SJSA1 (cell line): ENCODE measurements around the gene PIP4K2A. TPM values are rescaled to one million over a fixed set of nuclear protein-coding genes. Genes with fewer than 3 reads are reported as not detected.
"Not testable (repeated sequence)": the region's sequence is repeated elsewhere in the genome, so short reads cannot be mapped to it uniquely, and the experiment has no call there.

Experiments
- DNase-seq, 2 experiments: peaks; one replicate each; pipeline ENCODE4 v3.0.0-alpha.2; 2015 to 2020; ENCODE audit warnings: low spot score in 2 of 2, low read depth in 1 of 2
- H3K27ac ChIP-seq: fragments of 250-450 bp; sonication (Bioruptor Pico); 2 replicates; pipeline ENCODE4 v1.5.1; 2020; ENCODE audit warnings: mild to moderate bottlenecking, moderate library complexity
- H3K27me3 ChIP-seq: fragments of 250-450 bp; sonication (Bioruptor Pico); replicated peaks from 2 replicates; pipeline ENCODE4 v1.5.1; 2020; ENCODE audit warnings: mild to moderate bottlenecking, moderate library complexity
- H3K36me3 ChIP-seq: fragments of 250-450 bp; sonication (Bioruptor Pico); 2 replicates; pipeline ENCODE4 v1.5.1; 2020; ENCODE audit warnings: mild to moderate bottlenecking
- H3K4me1 ChIP-seq: fragments of 250-450 bp; sonication (Bioruptor Pico); replicated peaks from 2 replicates; pipeline ENCODE4 v1.6.1; 2021; ENCODE audit warnings: mild to moderate bottlenecking
- H3K4me3 ChIP-seq: fragments of 250-450 bp; sonication (Bioruptor Pico); 2 replicates; pipeline ENCODE4 v1.5.1; 2020; ENCODE audit warnings: mild to moderate bottlenecking
- H3K9me3 ChIP-seq: fragments of 250-450 bp; sonication (Bioruptor Pico); replicated peaks from 2 replicates; pipeline ENCODE4 v1.5.1; 2020; ENCODE audit warnings: mild to moderate bottlenecking
- total RNA-seq: library from RNA; depleted of rRNA; stranded (reverse); fragments of >200 nt; shearing (Covaris generic); gene quantifications from 2 replicates; pipeline ENCODE4 v1.2.3, GENCODE V29; 2014

The PIP4K2A gene
- total RNA-seq, 1 experiment from 2014 or later = 51.7 TPM

DNA sequence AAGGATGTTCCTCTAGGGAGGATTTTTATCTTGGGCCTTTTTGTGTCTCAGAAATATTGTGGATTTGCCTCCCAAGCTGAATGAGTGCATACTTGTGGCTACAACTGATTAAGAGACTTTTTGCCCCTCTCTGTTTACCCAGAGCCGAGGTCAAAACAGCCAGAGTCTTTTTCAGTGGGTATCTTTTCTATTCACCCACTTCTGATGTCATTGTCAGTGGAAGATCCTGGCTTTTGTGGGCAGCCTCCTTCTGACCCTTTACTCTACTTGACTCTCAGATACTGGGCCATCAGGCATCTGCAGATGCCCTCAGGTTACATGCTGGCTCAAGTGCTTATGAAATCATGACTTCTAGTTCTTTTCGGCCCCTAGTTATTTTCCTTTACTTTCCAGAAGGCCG lies 19.6 kb upstream of the PIP4K2A start:
- no peak for DNase-seq
- Histone ChIP-seq H3K4me3 (no peak overlapping the region), H3K27me3 (0 out of 2 replicates have a peak, but pooled peaks cover 2% of the 10 kb centered on the region), H3K27ac (no peak overlapping the region), H3K9me3 (no peaks in the 10 kb centered on the region), H3K36me3 (no peaks in the 10 kb centered on the region), H3K4me1 (no peaks in the 10 kb centered on the region)

DNA sequence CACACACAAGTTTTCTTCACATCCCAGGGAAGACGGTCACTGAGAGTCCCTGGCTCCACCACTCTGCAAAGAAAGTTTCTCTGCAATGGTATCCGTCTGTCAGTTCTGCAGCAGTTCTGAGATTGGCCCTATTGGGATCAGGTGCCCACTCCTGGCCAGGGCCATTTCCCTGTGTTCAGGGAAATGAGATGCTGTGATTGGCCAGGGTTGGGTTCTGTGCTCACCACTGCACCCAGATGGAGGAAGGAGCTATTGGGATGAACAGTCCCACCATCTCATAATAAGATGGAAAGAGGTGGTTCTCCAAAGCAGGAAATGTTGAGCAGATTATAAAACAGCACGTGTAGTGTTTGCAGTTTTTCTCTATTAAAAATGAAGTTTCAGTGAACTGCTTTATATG lies 13.3 kb upstream of the PIP4K2A start:
- Histone ChIP-seq H3K9me3 (no peaks in the 10 kb centered on the region), H3K4me1 (no peaks in the 10 kb centered on the region), H3K27me3 (peaks cover 2% of the 10 kb centered on the region; the same call in 1 of the 2 replicates), H3K36me3 (no peaks in the 10 kb centered on the region), H3K27ac (no peak overlapping the region), H3K4me3 (no peak overlapping the region)
- DNase-seq = no peak

DNA sequence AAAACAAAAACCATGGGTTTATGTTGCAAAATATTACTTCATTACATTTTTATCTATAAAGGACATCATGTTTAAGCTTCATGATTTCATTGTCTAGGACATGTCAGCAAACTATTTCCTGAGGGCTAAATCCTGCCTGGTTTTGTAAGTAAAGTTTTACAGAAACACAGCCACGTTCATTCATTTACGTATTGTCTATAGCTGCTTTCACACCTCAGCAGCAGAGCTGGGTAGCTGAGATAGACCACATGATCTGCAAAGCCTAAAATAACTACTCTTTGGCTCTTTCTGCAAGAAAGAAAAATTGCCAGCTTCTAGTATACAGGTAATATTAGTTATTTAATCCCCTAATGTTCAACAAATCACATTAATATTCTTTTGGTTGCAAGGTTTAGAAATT lies 12.7 kb upstream of the PIP4K2A start:
- Histone ChIP-seq H3K27ac (no peak overlapping the region), H3K4me1 (no peaks in the 10 kb centered on the region), H3K9me3 (no peaks in the 10 kb centered on the region), H3K36me3 (no peaks in the 10 kb centered on the region), H3K27me3 (peaks cover 2% of the 10 kb centered on the region; the same call in 1 of the 2 replicates), H3K4me3 (no peak overlapping the region)
- no peak for DNase-seq

DNA sequence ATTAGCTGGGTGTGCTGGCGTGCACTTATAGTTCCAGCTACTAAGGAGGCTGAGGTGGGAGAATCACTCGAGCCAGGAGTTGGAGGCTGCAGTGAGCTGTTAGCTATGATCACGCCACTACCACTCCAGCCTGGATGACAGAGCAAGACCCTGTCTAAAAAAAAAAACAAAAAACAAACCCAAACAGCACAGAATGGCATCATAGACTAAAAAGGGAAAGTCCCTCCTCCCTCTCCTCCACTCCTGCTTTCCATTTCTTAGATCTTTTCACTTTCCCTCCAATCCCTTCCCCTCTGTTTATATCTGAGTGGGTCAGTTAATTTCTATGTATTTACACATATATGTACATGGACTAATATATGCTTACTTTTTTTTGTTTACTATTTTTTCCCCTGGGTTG lies 10.4 kb upstream of the PIP4K2A start:
- no peaks in the 10 kb centered on the region for H3K36me3 ChIP-seq
- H3K4me3 ChIP-seq = no peak overlapping the region
- no peak for DNase-seq
- no peaks in the 10 kb centered on the region for H3K9me3 ChIP-seq
- no peaks in the 10 kb centered on the region; the same call in 1 of the 2 replicates for H3K27me3 ChIP-seq
- H3K4me1 ChIP-seq = no peaks in the 10 kb centered on the region
- H3K27ac ChIP-seq = no peak overlapping the region

DNA sequence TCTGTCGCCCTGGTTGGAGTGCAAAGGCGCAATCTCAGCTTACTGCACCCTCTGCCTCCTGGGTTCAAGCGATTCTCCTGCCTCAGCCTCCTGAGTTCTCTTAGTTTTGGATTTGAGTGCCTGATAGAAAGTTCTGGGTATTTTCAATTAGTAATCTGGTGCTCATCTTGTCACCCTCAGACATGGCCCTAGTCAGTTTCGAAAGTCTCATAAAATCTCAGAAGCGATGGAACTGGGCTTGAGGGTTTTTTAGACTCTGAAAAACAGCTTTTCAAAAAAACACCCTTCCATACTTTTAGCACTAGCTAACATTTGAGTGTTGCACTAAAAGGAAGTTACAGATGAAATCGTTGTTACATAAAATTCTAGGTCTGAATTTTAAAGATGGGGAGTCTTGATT lies 9.4 kb upstream of the PIP4K2A start:
- DNase-seq = no peak
- H3K4me3 ChIP-seq = no peak overlapping the region

DNA sequence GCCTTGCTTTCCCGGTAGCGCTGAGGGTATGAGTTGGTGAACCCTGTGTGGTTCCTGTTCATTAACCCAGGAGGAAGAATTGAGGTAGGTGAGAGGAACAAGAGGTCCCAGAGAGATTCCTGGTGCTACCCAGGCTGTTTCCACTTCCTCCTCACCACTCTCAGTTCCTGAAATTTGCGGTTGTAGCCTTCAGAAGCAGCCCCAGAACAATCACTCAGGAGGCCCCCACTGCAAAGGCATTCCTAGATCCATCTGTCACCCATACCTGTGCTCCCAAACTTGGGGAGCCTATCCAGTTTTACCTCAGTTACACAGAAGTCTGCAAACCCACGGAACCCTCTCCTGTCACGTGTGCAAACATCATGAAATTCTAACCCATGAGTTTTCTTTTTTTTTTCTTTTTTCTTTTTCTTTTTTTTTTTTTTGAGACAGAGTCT lies 9.0 kb upstream of the PIP4K2A start:
- no peak overlapping the region for H3K27ac ChIP-seq
- no peaks in the 10 kb centered on the region for H3K36me3 ChIP-seq
- H3K27me3 ChIP-seq = no peaks in the 10 kb centered on the region; the same call in 1 of the 2 replicates
- DNase-seq = no peak
- no peaks in the 10 kb centered on the region for H3K4me1 ChIP-seq
- no peak overlapping the region for H3K4me3 ChIP-seq
- no peaks in the 10 kb centered on the region for H3K9me3 ChIP-seq

More for the DNA sequence above, 9.4 kb upstream of the PIP4K2A start:
- Histone ChIP-seq H3K27ac (no peak overlapping the region), H3K36me3 (no peaks in the 10 kb centered on the region), H3K27me3 (no peaks in the 10 kb centered on the region; the same call in 1 of the 2 replicates), H3K9me3 (no peaks in the 10 kb centered on the region), H3K4me1 (no peaks in the 10 kb centered on the region)

DNA sequence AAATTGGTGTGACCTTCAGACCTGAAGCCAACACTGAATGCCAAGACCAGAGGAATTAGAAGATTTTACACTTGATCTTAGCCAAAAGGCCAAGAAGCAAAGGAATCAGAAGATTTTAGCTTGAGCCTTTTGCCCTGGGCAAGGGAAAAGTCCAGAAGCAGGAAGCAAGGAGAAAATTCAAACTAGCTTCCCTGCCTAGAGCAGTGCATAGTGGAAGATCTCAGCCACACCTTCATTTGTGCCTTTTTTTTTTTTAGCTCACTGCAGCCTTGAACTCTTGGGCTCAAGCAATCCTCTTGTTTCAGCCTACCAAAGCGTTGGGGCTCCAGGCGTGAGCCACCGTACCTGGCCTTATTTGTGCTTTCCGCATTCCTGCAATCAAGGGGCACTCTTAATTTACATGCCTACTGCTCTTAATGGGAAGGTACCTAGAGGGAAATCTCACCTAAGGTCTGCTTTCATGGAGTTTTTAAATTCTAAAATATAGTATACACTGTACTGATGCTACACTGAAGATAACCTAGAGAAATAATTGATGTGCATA lies 8.3 kb upstream of the PIP4K2A start:
- H3K4me1 ChIP-seq = no peaks in the 10 kb centered on the region
- H3K27ac ChIP-seq = no peak overlapping the region
- no peaks in the 10 kb centered on the region for H3K9me3 ChIP-seq
- no peak for DNase-seq
- H3K27me3 ChIP-seq = no peaks in the 10 kb centered on the region; the same call in 1 of the 2 replicates
- H3K4me3 ChIP-seq = no peak overlapping the region
- no peaks in the 10 kb centered on the region for H3K36me3 ChIP-seq

DNA sequence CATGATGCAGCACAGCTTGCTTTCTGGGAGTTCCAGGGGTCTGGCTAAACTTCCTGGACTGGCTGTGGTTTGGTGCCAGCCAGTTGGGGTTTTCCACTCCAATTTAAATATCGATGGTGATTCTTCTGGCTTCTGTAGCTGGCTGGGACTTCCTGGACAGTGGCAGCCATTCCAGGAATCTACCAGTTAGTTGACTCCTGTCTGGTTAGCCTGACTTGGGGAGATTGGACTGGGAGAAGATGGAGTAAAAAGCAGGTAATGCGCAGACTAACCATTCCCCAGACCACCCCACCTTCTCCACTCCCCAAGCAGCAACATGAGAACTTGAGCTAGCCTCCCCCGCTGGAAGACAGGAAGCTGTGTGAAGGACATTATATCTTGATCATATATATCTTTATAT lies 6.3 kb upstream of the PIP4K2A start:
- H3K27ac ChIP-seq = no peak overlapping the region
- no peak overlapping the region for H3K4me3 ChIP-seq
- H3K9me3 ChIP-seq = no peaks in the 10 kb centered on the region
- DNase-seq = no peak
- no peaks in the 10 kb centered on the region for H3K4me1 ChIP-seq
- H3K36me3 ChIP-seq = no peaks in the 10 kb centered on the region
- no peaks in the 10 kb centered on the region for H3K27me3 ChIP-seq

DNA sequence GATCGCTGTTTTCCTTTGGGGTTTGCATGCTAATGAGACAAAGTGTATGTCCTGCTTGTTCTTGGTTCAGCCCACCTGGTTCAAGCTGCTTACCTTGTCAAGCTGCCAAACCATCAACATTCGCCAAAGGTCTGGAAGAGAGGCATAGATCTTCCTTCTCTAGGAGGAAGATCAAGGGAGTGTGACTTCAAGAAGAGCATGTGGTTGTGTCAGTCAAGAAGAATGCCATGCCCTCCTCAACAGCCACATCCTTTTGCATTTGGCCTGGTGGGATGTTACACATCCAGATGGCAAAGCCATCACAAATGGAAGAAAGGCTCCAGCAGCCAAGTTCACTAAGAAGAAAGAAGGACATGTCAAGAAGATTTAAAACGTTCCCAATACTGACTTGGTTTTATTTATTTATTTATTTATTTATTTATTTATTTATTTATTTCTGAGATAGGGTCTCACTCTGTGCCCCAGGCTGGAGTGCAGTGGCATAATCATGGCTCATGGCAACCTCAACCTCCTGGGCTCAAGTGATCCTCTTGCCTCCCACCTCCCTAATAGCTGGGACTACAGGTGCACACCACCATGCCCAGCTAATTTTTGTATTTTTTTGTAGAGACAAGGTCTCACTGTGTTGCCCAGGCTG lies 5.1 kb upstream of the PIP4K2A start:
- H3K9me3 ChIP-seq = 0 out of 2 replicates have a peak, but pooled peaks cover 6% of the 10 kb centered on the region
- H3K4me3 ChIP-seq = no peak overlapping the region
- no peak overlapping the region for H3K27ac ChIP-seq
- H3K36me3 ChIP-seq = no peaks in the 10 kb centered on the region
- H3K27me3 ChIP-seq = no peaks in the 10 kb centered on the region
- no peak for DNase-seq
- peaks cover 7% of the 10 kb centered on the region for H3K4me1 ChIP-seq

DNA sequence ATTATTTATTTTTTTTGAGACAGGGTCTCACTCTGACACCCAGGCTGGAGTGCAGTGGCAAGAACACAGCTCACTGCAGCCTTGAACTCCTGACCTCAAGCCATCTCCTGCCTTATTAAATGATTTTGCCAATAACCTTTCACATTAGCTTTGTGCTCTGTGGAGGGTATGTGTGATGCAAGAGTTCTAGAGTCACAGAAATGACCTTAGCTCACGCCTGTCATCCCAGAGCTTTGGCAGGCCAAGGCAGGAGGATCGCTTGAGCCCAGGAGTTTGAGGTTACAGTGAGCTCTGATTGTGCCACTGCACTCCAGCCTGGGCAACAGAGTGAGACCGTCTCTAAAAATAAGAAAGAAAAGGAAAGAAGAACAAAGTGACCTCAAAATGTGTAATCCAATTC lies 4.3 kb upstream of the PIP4K2A start:
- H3K27ac ChIP-seq, H3K9me3 ChIP-seq, DNase-seq, H3K4me3 ChIP-seq, H3K4me1 ChIP-seq, H3K36me3 ChIP-seq, H3K27me3 ChIP-seq: not testable (repeated sequence)

DNA sequence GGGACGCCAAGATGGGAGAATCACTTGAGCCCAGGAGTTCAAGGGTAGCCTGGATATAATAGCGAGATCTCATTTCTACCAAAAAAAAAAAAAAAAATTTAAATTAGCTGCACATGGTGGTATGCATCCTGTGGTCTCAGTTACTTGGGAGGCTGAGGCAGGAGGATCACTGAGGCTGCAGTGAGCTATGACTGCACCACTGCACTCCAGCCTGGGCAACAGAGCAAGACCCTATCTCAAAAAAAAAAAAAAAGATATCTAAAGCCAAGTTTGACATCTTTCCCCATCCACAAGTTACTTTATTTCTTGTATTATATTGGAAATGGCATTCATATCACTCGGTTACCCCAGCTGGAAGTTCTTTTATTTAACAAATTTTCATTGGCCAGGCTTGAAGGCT lies 3.4 kb upstream of the PIP4K2A start:
- Histone ChIP-seq H3K36me3 (peaks cover 9% of the 10 kb centered on the region), H3K9me3 (0 out of 2 replicates have a peak, but pooled peaks cover 6% of the 10 kb centered on the region), H3K27ac (no peak overlapping the region), H3K27me3 (no peaks in the 10 kb centered on the region), H3K4me3 (no peak overlapping the region), H3K4me1 (peaks cover 11% of the 10 kb centered on the region)
- no peak for DNase-seq

DNA sequence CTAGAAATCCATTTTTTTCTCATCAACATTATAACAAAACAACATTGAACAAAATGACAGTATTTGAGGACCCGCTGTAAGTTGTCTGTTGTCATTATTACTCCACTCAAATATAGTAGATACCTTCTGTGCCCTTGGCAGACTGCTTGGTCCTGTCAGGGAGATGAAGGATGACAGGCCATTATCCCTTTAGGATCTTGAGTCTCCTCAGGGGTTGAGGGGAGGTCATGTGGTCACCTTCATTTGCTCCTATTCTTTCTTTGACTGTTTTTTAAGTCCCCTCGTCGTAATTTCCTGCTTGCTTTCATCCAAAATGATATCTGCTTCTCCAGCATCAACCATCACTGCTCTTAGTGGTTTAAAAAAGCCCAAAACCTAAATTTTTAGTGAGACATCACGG lies 2.6 kb upstream of the PIP4K2A start:
- Histone ChIP-seq H3K4me1 (peaks cover 18% of the 10 kb centered on the region), H3K4me3 (no peak overlapping the region), H3K27ac (no peak overlapping the region), H3K36me3 (peaks cover 9% of the 10 kb centered on the region), H3K27me3 (no peaks in the 10 kb centered on the region), H3K9me3 (0 out of 2 replicates have a peak, but pooled peaks cover 6% of the 10 kb centered on the region)
- no peak for DNase-seq

DNA sequence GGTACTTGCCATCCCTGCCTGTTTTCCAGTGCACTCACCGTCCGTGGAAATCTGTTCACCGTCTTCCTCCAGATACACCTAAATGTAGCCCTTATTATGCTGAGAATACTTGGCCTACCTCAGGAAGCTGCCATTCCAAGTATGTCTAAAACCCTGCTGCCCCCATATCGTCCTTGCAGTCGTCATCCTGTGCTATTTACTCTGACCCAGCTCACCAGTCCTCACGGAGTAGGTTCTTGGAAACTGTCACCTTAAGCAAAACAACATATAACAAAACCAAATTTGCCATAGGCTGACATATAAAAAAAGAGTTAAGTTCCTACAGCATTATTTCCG lies 880 bp upstream of the PIP4K2A start:
- Histone ChIP-seq H3K4me1 (peaks cover 27% of the 10 kb centered on the region), H3K36me3 (peaks cover 9% of the 10 kb centered on the region), H3K27me3 (no peaks in the 10 kb centered on the region), H3K9me3 (0 out of 2 replicates have a peak, but pooled peaks cover 6% of the 10 kb centered on the region), H3K4me3 (no peak overlapping the region), H3K27ac (no peak overlapping the region)
- DNase-seq = no peak

DNA sequence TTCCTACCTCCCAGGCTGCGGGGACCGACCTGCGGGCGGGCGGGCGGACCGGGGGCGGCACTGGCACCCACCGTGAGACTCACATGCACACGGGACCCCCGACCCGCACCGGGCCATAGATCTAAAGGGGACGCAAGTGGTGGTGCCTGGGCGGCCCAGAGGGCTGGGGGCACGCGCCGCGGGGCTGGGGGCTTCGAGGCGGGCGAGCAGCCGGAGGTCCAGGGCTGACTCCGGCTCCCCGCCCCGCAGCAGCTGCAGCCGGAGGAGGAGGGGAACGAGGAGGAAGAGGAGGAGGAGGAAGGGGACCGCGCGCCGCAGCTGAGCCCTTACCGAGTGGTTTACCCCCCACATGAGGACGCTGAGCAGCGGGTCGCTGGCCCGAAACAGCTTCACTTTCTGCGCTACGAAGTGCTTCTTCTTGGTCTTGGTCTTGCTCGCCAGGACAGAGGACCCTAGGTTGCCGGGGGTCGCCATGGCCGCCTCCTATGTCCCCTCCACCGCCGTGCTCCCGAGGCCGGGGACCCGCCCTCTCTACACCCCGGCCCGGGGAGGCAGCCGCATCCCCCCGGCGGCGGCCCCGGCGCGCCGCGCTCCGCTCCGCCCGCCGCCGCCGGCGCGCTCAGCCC lies 412 bp downstream of the PIP4K2A start:
- H3K27me3 ChIP-seq = no peaks in the 10 kb centered on the region
- H3K36me3 ChIP-seq = peaks cover 9% of the 10 kb centered on the region
- peak overlapping the region; percentile 71 for H3K27ac ChIP-seq
- peak overlapping the region; percentile 95 for H3K4me3 ChIP-seq
- DNase-seq = peak in 1 of 2 experiments; percentile 40
- peaks cover 27% of the 10 kb centered on the region for H3K4me1 ChIP-seq
- 0 out of 2 replicates have a peak, but pooled peaks cover 6% of the 10 kb centered on the region for H3K9me3 ChIP-seq
